Activated naive CD8-positive, alpha-beta T cell treated with anti-CD3 and anti-CD28 coated beads, Interleukin-2, amount 50 U/mL, for 16 hours (primary cell): ENCODE measurements around the gene RTTN.

Experiments
- DNase-seq: peaks from one replicate; pipeline ENCODE4 v3.0.0-alpha.2; 2020; ENCODE audit warnings: low read depth, low spot score

RTTN gene

GRCh38 chr18:70197844-70198243, 7.6 kb downstream of the RTTN start:
- no peak for DNase-seq

DNA sequence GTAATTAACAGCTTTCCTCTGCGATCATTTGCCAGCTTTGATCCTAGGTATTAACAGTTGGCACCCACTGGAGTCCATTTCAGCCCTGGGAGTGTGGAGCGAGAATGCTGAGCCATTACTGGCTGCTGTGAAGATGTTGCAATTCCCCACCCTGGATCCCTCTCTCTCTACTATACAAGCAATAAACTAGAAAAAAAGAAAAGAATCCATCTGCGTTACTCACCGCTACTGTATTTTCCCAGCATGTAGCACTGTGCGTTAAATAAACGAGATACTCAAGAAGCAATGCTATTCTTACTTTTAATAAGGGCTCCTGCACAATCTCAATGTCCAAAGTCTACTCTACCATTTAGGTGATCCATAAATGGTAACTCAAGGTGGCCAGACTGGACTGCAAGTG, 8.5 kb downstream of the RTTN start:
- no peak for DNase-seq

GRCh38 chr18:70195852-70196434, 9.5 kb downstream of the RTTN start:
- DNase-seq, result no peak

- DNase-seq, result no peak
These were observed 10.4 kb downstream of the RTTN start for GRCh38 chr18:70195014-70195614.

- DNase-seq, result no peak
These were observed 11.1 kb downstream of the RTTN start for GRCh38 chr18:70194227-70194890.

DNA sequence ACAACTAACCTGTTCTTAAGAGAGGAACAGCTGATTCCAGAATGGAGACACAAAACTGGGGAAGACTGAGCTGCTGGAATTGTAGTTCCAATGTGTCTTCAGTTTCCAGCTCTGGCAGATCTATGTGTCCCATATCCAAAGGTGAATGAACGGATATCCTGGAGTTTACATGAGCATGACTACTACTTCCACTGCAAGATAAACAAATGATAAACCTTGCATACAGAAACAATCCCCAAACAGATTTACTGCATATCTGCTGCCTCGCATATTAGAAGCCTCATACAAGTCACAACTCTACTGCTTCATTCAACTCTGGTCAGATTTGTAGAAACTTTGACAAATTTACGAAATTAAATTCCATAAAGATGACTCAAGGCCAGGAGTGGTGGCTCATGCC, 15.0 kb downstream of the RTTN start:
- DNase-seq, result no peak

- no peak for DNase-seq
These were observed 17.4 kb downstream of the RTTN start for GRCh38 chr18:70188113-70188512.

DNA sequence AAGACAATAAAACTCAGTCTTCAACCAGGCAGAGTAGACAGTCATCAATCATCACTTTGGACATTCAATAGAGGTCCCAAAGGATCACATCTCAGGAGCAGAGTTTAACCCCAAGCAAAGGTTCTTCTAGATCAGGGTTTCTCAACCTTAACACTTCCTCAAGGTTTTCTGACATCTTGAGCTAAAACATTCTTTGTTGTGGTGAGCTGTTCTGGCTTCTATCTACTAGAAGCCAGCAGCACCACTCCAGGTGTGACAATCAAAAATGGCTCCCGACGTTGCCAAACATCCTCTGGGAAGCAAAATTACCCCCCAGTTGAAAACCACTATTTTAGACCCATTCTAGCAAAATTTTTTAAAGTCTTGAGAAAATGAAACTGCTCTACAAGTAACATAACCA, 22.0 kb downstream of the RTTN start:
- DNase-seq, result no peak

GRCh38 chr18:70182548-70182947, 22.9 kb downstream of the RTTN start:
- DNase-seq, result no peak

DNA sequence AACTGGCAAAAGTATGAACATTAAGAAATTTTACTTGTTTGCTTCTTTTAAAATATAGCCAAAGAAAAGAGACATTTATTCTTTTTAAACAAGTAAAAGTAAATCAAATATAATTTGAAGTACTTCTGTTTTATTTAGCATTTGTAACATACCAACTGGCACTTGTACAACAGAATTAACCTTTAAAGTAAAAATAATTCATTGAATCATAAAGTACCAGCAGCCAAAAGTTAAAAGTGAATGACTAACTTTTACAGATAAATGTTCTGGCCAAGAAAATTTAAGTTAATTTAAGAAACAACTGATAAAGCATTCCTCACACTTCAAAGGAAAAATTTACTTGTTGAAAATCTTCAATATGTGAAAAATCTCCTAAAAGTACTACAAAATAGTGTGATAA, 23.8 kb downstream of the RTTN start:
- no peak for DNase-seq

- no peak for DNase-seq
These were observed 24.5 kb downstream of the RTTN start for GRCh38 chr18:70181015-70181414.

GRCh38 chr18:70176537-70176936, 28.9 kb downstream of the RTTN start:
- no peak for DNase-seq

GRCh38 chr18:70175216-70175615, 30.3 kb downstream of the RTTN start:
- no peak for DNase-seq

GRCh38 chr18:70172225-70172624, 33.3 kb downstream of the RTTN start:
- DNase-seq, result no peak

DNA sequence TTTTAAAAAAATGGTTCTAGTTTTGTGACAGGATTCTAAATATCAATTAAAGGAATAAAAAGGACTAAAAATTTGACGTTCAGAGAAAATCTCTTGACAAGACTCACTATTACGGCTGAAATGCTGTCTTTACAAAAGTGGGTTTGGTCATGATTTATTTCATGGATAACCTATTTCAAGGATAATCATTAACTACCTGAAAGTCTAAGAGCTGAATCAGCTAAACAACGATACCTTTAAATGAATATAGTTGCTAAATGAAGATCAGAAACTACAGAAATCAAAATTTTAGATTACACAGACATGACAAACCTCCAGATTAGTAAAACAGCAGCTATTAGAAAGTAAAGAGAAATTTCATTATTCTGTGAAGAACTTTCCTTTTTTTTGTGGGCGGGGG, 35.7 kb downstream of the RTTN start:
- DNase-seq, result no peak

GRCh38 chr18:70166668-70167067, 38.8 kb downstream of the RTTN start:
- no peak for DNase-seq

GRCh38 chr18:70165936-70166335, 39.6 kb downstream of the RTTN start:
- no peak for DNase-seq

GRCh38 chr18:70160073-70160678, 45.3 kb downstream of the RTTN start:
- no peak for DNase-seq

DNA sequence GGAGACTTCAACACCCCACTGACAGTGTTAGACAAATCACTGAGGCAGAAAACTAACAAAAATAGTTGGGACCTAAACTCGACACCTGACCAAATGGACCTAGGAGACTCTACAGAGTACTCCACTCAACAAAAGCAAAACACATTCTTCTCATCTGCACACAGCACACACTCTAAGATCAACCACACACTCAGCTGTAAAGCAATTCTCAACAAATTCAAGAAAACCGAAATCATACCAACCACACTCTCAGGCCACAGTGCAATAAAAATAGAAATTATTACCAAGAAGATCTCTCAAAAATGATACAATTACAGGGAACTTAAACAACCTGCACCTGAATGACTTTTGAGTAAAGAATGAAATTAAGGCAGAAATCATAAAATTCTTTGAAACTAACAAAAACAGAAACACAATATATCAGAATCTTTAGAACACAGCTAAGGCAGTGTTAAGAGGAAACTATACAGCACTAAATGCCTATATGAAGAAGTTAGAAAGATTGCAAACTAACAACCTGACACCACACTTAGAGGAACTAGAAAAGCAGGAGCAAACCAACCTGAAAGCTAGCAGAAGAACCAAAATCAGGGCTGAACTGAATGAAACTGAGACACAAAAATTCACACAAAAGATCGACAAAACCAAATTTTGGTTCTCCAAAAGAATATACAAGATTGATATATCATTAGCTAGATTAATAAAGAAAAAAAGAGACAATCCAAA, 46.3 kb downstream of the RTTN start:
- DNase-seq, result no peak

DNA sequence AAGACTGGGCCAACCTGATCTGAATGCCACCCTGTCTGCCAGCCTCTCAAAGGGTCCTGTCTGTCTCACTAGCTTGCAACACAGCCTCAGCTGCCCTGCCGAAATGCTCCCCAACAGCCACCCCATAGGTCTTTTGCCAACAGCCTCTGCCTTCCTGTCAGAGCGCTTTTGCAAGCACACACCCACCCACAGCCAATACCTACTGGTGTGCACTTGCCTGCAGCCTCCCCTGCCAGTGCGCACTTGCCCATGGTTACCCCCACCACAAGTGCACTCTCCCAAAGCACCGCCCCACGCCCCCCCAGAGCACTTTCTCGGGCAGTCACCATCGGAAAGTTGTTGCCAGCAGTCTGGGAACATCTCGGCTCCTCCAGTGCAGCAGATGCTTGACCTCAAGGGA, 48.6 kb downstream of the RTTN start:
- no peak for DNase-seq

DNA sequence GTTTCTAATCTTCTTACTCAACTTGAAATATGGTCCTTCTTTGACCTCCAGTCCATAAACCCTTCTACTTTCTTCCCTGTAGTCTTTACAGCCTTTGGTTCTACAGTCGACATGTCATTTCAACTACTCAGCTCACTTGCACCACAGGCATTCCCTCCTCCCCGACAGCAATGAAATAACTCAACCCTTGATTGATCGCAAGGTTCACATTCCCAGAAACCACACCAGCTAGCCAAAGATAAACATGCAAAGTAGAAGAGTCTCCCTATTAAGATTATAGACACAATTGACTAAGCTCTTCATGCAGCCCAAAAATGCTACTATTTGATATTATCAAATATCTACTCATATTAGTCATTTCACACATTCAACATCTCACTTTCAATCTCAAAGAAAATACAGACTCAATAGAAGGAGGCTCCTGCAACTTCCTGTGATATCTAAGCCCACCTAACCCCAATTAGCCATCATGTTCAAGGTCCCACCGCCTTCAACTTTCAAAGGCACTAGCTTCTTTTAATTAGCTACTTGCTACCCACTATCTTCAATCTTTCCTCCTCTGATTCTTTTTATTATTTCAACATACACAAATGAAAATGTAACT, 50.8 kb downstream of the RTTN start:
- DNase-seq, result no peak

DNA sequence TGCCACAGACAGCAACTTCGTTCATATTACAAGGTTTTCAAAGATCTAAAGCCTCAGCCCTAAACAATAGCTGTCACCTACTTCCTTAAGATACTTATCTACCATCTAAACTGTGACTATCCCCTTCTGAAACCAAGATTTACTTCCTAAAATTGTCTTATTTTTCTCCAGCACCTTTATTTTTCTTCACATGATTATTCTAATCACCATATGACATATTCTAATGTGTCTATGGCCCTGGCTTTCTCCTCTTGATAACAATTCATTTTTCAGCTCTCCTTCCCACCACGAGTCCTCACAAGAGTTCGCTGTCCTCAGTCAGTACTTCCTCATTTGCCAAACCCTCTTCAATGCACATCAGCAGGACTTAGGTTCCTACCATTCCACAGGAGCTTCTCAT, 53.9 kb downstream of the RTTN start:
- no peak for DNase-seq
